MCF 10A (cell line): ENCODE measurements around the gene RTL3. TPM values are rescaled to one million over a fixed set of nuclear protein-coding genes. Genes with fewer than 3 reads are reported as not detected.

Experiments
- BruUV-seq: library from RNA; stranded (reverse); fragments of 400-500 nt; replicated peaks from 2 replicates; lab custom pipeline; 2021; lab: Mats Ljungman, UMichigan
- CTCF ChIA-PET: fragments of 300-600 bp; sonication (Branson Sonifier 250); formaldehyde crosslinking; extraction: SDS; loops from one replicate; lab custom pipeline; 2021; ENCODE audit warnings: antibody characterized with exemption, inconsistent platforms; lab: Yijun Ruan, JAX
- POLR2A ChIA-PET: fragments of 300-600, 350-650 bp; sonication (Branson Sonifier 250); formaldehyde crosslinking; extraction: SDS; loops from one replicate; lab custom pipeline; 2020; ENCODE audit warnings: antibody characterized with exemption, inconsistent platforms; lab: Yijun Ruan, JAX
- DNase-seq: peaks from one replicate; pipeline ENCODE4 v3.0.0-alpha.2; 2018; ENCODE audit not compliant: unreplicated experiment
- H3K27ac Mint-ChIP-seq: one replicate; pipeline ENCODE4 v1.8.0; 2022; ENCODE audit warnings: mild to moderate bottlenecking, low read depth, mixed read lengths; ENCODE audit not compliant: unreplicated experiment
- H3K27me3 Mint-ChIP-seq: one replicate; pipeline ENCODE4 v1.8.0; 2022; ENCODE audit warnings: mixed read lengths; ENCODE audit not compliant: insufficient read depth, unreplicated experiment
- H3K36me3 Mint-ChIP-seq: one replicate; pipeline ENCODE4 v1.8.0; 2022; ENCODE audit warnings: mild to moderate bottlenecking, moderate library complexity, mixed read lengths; ENCODE audit not compliant: insufficient read depth, unreplicated experiment
- H3K4me1 Mint-ChIP-seq: one replicate; pipeline ENCODE4 v1.8.0; 2022; ENCODE audit warnings: mixed read lengths; ENCODE audit not compliant: insufficient read depth, unreplicated experiment
- H3K4me3 Mint-ChIP-seq: one replicate; pipeline ENCODE4 v1.8.0; 2022; ENCODE audit warnings: mild to moderate bottlenecking, moderate library complexity, mixed read lengths; ENCODE audit not compliant: unreplicated experiment
- H3K9me3 Mint-ChIP-seq: one replicate; pipeline ENCODE4 v1.8.0; 2022; ENCODE audit warnings: mixed read lengths; ENCODE audit not compliant: unreplicated experiment
- intact Hi-C: fragments of 100-400 bp; cut with micrococcal nuclease; formaldehyde crosslinking; loops from 2 replicates; pipeline ENCODE4 v1.14.1; 2022
- total RNA-seq: library from RNA; stranded (reverse); gene quantifications from 2 replicates; pipeline ENCODE4 v1.2.3, GENCODE V29; 2022
- TF ChIP-seq, protein P1 (sequence below): fragments of 200-600 bp; IDR thresholded peaks from one replicate; pipeline ENCODE4 v1.8.0; 2022; ENCODE audit warnings: antibody characterized with exemption, mild to moderate bottlenecking; ENCODE audit not compliant: unreplicated experiment

Gene RTL3
- total RNA-seq, 1 experiment from 2014 or later = not detected

DNA sequence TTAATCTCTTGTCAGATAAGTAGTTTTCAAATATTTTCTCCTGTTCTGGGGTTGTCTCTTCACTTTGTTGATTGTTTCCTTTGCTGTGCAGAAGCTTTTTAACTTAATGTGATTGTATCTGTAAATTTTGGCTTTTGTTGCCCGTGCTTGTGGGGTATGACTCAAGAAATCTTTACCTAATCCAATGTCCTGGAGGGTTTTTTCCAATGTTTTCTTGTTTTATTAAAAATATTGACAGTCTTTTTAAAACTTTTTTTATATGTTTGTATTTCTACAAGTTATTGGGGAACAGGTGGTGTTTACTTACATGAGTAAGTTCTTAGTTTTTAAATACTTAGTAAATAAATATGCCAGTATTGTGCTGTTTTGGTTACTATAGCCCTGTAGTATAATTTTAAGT, 44.9 kb downstream of the RTL3 start:
- H3K4me1 Mint-ChIP-seq = no peaks in the 10 kb centered on the region
- H3K27ac Mint-ChIP-seq = no peak overlapping the region
- no TSS peak for BruUV-seq
- H3K27me3 Mint-ChIP-seq = no peaks in the 10 kb centered on the region
- intact Hi-C loops = no loop called here
- H3K36me3 Mint-ChIP-seq = no peaks in the 10 kb centered on the region
- H3K4me3 Mint-ChIP-seq = no peak overlapping the region
- ChIA-PET CTCF (no interaction called here), POLR2A (no interaction called here)
- H3K9me3 Mint-ChIP-seq = peaks cover 41% of the 10 kb centered on the region
- TF ChIP-seq, protein P1, sequence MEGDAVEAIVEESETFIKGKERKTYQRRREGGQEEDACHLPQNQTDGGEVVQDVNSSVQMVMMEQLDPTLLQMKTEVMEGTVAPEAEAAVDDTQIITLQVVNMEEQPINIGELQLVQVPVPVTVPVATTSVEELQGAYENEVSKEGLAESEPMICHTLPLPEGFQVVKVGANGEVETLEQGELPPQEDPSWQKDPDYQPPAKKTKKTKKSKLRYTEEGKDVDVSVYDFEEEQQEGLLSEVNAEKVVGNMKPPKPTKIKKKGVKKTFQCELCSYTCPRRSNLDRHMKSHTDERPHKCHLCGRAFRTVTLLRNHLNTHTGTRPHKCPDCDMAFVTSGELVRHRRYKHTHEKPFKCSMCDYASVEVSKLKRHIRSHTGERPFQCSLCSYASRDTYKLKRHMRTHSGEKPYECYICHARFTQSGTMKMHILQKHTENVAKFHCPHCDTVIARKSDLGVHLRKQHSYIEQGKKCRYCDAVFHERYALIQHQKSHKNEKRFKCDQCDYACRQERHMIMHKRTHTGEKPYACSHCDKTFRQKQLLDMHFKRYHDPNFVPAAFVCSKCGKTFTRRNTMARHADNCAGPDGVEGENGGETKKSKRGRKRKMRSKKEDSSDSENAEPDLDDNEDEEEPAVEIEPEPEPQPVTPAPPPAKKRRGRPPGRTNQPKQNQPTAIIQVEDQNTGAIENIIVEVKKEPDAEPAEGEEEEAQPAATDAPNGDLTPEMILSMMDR = no peak
- no peak for DNase-seq

Other genes with a start within 250 kb of the RTL3 start
- not detected in 2 replicates for gene LPAR4, start 88.4 kb upstream of the RTL3 start, total RNA-seq